WTC11 (cell line): ENCODE data around the gene KCND3. TPM values are rescaled to one million over a fixed set of nuclear protein-coding genes. Genes with fewer than 3 reads are reported as not detected.

ENCODE experiments used
- ATAC-seq: fragments of 200-7000 bp; cut with Tn5 transposase; 2 replicates; pipeline ENCODE4 v1.10.0; 2021; ENCODE audit warnings: mild to moderate bottlenecking, moderate library complexity
- CTCF ChIA-PET: fragments of 300-600 bp; sonication (Branson Sonifier 250); formaldehyde crosslinking; loops from one replicate; lab custom pipeline; 2021; ENCODE audit warnings: antibody characterized with exemption; lab: Charles Lee
- POLR2A ChIA-PET: fragments of 350-600 bp; sonication (Branson Sonifier 250); formaldehyde crosslinking; loops from one replicate; lab custom pipeline; 2021; ENCODE audit warnings: antibody characterized with exemption; lab: Charles Lee
- DNase-seq: peaks from one replicate; pipeline ENCODE4 v3.0.0; 2021; ENCODE audit warnings: low spot score
- H3K27ac Mint-ChIP-seq: 2 replicates; pipeline ENCODE4 v1.8.0; 2021; ENCODE audit warnings: mixed read lengths
- H3K27me3 Mint-ChIP-seq: 2 replicates; pipeline ENCODE4 v1.8.0; 2021; ENCODE audit warnings: low read depth, mild to moderate bottlenecking, moderate library complexity, mixed read lengths
- H3K36me3 Mint-ChIP-seq: 2 replicates; pipeline ENCODE4 v1.8.0; 2021; ENCODE audit warnings: mixed read lengths
- H3K4me1 Mint-ChIP-seq: 2 replicates; pipeline ENCODE4 v1.8.0; 2022; ENCODE audit warnings: mixed read lengths
- H3K4me3 Mint-ChIP-seq: 2 replicates; pipeline ENCODE4 v1.8.0; 2021; ENCODE audit warnings: mild to moderate bottlenecking, moderate library complexity, mixed read lengths
- H3K9me3 Mint-ChIP-seq: 2 replicates; pipeline ENCODE4 v1.8.0; 2021; ENCODE audit warnings: mixed read lengths
- ARID4B ChIP-seq: sonication (generic); formaldehyde crosslinking; IDR thresholded peaks from 2 replicates; pipeline ENCODE4 v1.8.0; 2023; ENCODE audit warnings: missing genetic modification reagents, mild to moderate bottlenecking, borderline replicate concordance
- ATF3 ChIP-seq: sonication (generic); formaldehyde crosslinking; conservative IDR thresholded peaks from 2 replicates; pipeline ENCODE4 v1.8.1; 2022; ENCODE audit warnings: mild to moderate bottlenecking, missing genetic modification reagents
- ATF6 ChIP-seq: sonication (generic); formaldehyde crosslinking; IDR thresholded peaks from 2 replicates; pipeline ENCODE4 v1.8.1; 2023; ENCODE audit warnings: mild to moderate bottlenecking, missing genetic modification reagents
- CBFB ChIP-seq: sonication (generic); formaldehyde crosslinking; IDR thresholded peaks from 2 replicates; pipeline ENCODE4 v1.8.1; 2022; ENCODE audit warnings: mild to moderate bottlenecking, low read depth, missing genetic modification reagents
- E2F5 ChIP-seq: sonication (generic); formaldehyde crosslinking; IDR thresholded peaks from 2 replicates; pipeline ENCODE4 v1.8.1; 2022; ENCODE audit warnings: mild to moderate bottlenecking, moderate library complexity, missing genetic modification reagents
- FOXJ3 ChIP-seq: sonication (generic); formaldehyde crosslinking; IDR thresholded peaks from 2 replicates; pipeline ENCODE4 v1.9.0; 2021; ENCODE audit warnings: missing genetic modification reagents, mild to moderate bottlenecking, borderline replicate concordance
- HMGA2 ChIP-seq: fragments of 250-450 bp; sonication (Bioruptor Pico); IDR thresholded peaks from 2 replicates; pipeline ENCODE4 v1.4.0; 2021; ENCODE audit warnings: mild to moderate bottlenecking, moderate library complexity
- IRF2 ChIP-seq: sonication (generic); formaldehyde crosslinking; IDR thresholded peaks from 2 replicates; pipeline ENCODE4 v1.8.0; 2022; ENCODE audit warnings: low read depth, missing genetic modification reagents, borderline replicate concordance
- JAZF1 ChIP-seq: fragments of 250-450 bp; sonication (Bioruptor Pico); IDR thresholded peaks from 2 replicates; pipeline ENCODE4 v1.9.0; 2021; ENCODE audit warnings: moderate library complexity, mild to moderate bottlenecking, inconsistent platforms
- MLX ChIP-seq: sonication (generic); formaldehyde crosslinking; IDR thresholded peaks from 2 replicates; pipeline ENCODE4 v1.8.1; 2023; ENCODE audit warnings: mild to moderate bottlenecking, missing genetic modification reagents, moderate library complexity
- NFE2L1 ChIP-seq: sonication (generic); formaldehyde crosslinking; IDR thresholded peaks from 2 replicates; pipeline ENCODE4 v1.8.1; 2023; ENCODE audit warnings: missing genetic modification reagents
- NR2C2 ChIP-seq: sonication (generic); formaldehyde crosslinking; IDR thresholded peaks from 2 replicates; pipeline ENCODE4 v1.8.0; 2022; ENCODE audit warnings: mild to moderate bottlenecking, missing genetic modification reagents
- PRDM15 ChIP-seq: sonication (generic); formaldehyde crosslinking; IDR thresholded peaks from 2 replicates; pipeline ENCODE4 v1.8.0; 2022; ENCODE audit warnings: missing genetic modification reagents
- USF1 ChIP-seq: sonication (generic); formaldehyde crosslinking; IDR thresholded peaks from 2 replicates; pipeline ENCODE4 v1.8.0; 2022; ENCODE audit warnings: mild to moderate bottlenecking, missing genetic modification reagents
- ZBTB43 ChIP-seq: sonication (generic); formaldehyde crosslinking; IDR thresholded peaks from 2 replicates; pipeline ENCODE4 v1.8.1; 2023; ENCODE audit warnings: mild to moderate bottlenecking, missing genetic modification reagents
- ZNF396 ChIP-seq: fragments of 250-450 bp; sonication (Bioruptor Pico); IDR thresholded peaks from 2 replicates; pipeline ENCODE4 v1.8.0; 2021; ENCODE audit warnings: mild to moderate bottlenecking, moderate library complexity, borderline replicate concordance
- total RNA-seq: library from RNA; stranded (reverse); gene quantifications from 3 replicates; pipeline ENCODE4 v1.2.3, GENCODE V29; 2021

Gene KCND3
- total RNA-seq, 1 experiment from 2014 or later = 0.35 TPM

- TF ChIP-seq MLX (CRISPR knock-in tag) = no peak
- TF ChIP-seq ARID4B (CRISPR knock-in tag) = no peak
- no peak for TF ChIP-seq ZBTB43 (CRISPR knock-in tag)
- TF ChIP-seq JAZF1 (CRISPR knock-in tag) = no peak
- no peak for TF ChIP-seq E2F5 (CRISPR knock-in tag)
These were observed 220.8 kb downstream of the KCND3 start (continued) for GRCh38 chr1:111768625-111769024.

- H3K4me3 Mint-ChIP-seq = no peak overlapping the region
- CTCF ChIA-PET = interaction anchor here (0.9 to 4.7 kb wide), 6 partner anchors 9 to 286 kb away, joined by 3 to 55 read pairs (median 16); partner anchors contain the start of gene INKA2
- H3K36me3 Mint-ChIP-seq = peaks cover 36% of the 10 kb centered on the region
- no peak for TF ChIP-seq IRF2
- no peak for TF ChIP-seq ATF3
- TF ChIP-seq HMGA2 (CRISPR knock-in tag) = no peak
- no peak for TF ChIP-seq NFE2L1
- TF ChIP-seq FOXJ3 (CRISPR knock-in tag) = no peak
- no peak for TF ChIP-seq CBFB (CRISPR knock-in tag)
- no peak for TF ChIP-seq NR2C2 (CRISPR knock-in tag)
- no peak for TF ChIP-seq ATF6 (CRISPR knock-in tag)
- TF ChIP-seq ZNF396 (CRISPR knock-in tag) = no peak
- no peak for TF ChIP-seq MLX (CRISPR knock-in tag)
- no peak for TF ChIP-seq USF1 (CRISPR knock-in tag)
- no peak for TF ChIP-seq PRDM15 (CRISPR knock-in tag)
- TF ChIP-seq, all 79 proteins: peak for 0
- Mint-ChIP-seq H3K27ac (no peak overlapping the region), H3K9me3 (no peaks in the 10 kb centered on the region), H3K4me1 (no peaks in the 10 kb centered on the region), H3K27me3 (no peaks in the 10 kb centered on the region; the same call in 1 of the 2 replicates)
- no peak for ATAC-seq
- POLR2A ChIA-PET = interaction anchor here (0.9 kb wide), 1 partner anchor 53 kb away, joined by 4 read pairs; no protein-coding TSS in a partner anchor
- no peak for DNase-seq
These were observed 221.4 kb downstream of the KCND3 start for GRCh38 chr1:111768023-111768422.
